Ascending aorta (tissue), 2 donors: ENCODE data around the gene BSPRY. TPM values are rescaled to one million over a fixed set of nuclear protein-coding genes. Genes with fewer than 3 reads are reported as not detected.

ENCODE experiments used
- DNase-seq, 2 donors: peaks; one replicate each; pipeline ENCODE4 v3.0.0-alpha.2; 2019; ENCODE audit warnings: low spot score in 2 of 2
- H3K27ac ChIP-seq, 2 donors: fragments of 200-600 bp; sonication (generic); one replicate each; pipeline ENCODE4 v1.5.1; 2016 to 2017; ENCODE audit warnings: mild to moderate bottlenecking in 1 of 2
- H3K27me3 ChIP-seq: fragments of 200-600 bp; sonication (generic); one replicate; pipeline ENCODE4 v1.5.1; 2017
- H3K36me3 ChIP-seq, 2 donors: fragments of 200-600 bp; sonication (generic); one replicate each; pipeline ENCODE4 v1.5.1; 2016
- H3K4me1 ChIP-seq, 2 donors: fragments of 200-600 bp; sonication (generic); one replicate each; pipeline ENCODE4 v1.5.1; 2016 to 2017; ENCODE audit warnings: mild to moderate bottlenecking in 1 of 2
- H3K4me3 ChIP-seq, 2 donors: fragments of 200-600 bp; sonication (generic); one replicate each; pipeline ENCODE4 v1.5.1; 2016 to 2017; ENCODE audit warnings: mild to moderate bottlenecking in 1 of 2
- H3K9me3 ChIP-seq, 2 donors: fragments of 200-600 bp; sonication (generic); one replicate each; pipeline ENCODE4 v1.5.1; 2016
- intact Hi-C: fragments of 100-400 bp; cut with DNase I; formaldehyde crosslinking; loops from one replicate; pipeline ENCODE4 v1.15.1; 2023
- total RNA-seq: library from RNA; depleted of rRNA; stranded (reverse); fragments of >200 nt; gene quantifications from one replicate; pipeline ENCODE4 v1.1.0, GENCODE V29; 2016
- TF ChIP-seq, protein P1 (sequence below), 3 experiments: fragments of 200-600 bp in 2 of 3; fragments of 450-650 bp in 1 of 3; sonication (generic) in 2 of 3; IDR thresholded peaks; one replicate each; pipeline ENCODE4 v1.5.1; 2016 to 2019; ENCODE audit warnings: antibody characterized with exemption in 3 of 3, mild to moderate bottlenecking in 1 of 3, moderate library complexity in 1 of 3

Gene BSPRY
- total RNA-seq, 1 donor from 2014 or later = not detected

DNA sequence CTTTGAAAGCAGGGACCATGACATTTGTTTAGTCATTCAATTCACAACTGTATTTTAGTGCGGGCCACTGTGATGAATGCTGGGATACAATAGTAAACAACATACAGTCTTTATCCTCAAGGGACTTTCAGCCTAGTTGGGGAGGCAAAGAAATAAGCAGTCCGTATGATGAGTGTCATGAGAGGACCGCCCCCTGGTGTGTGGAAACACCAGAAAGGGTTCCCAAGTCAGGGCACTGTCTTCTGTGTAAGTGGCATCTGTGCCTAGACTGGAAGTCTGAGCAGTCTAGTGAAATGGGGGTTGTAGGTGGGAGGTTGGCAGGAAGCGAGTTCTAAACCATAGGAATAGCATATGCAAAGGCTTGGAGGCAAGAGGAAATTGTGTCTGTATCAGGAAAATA lies 68.0 kb downstream of the BSPRY start:
- H3K27ac ChIP-seq = no peak overlapping the region
- intact Hi-C loops = no loop called here
- H3K4me1 ChIP-seq = no peaks in the 10 kb centered on the region
- no peaks in the 10 kb centered on the region for H3K36me3 ChIP-seq
- no peak overlapping the region for H3K4me3 ChIP-seq
- DNase-seq = no peak
- TF ChIP-seq, protein P1, sequence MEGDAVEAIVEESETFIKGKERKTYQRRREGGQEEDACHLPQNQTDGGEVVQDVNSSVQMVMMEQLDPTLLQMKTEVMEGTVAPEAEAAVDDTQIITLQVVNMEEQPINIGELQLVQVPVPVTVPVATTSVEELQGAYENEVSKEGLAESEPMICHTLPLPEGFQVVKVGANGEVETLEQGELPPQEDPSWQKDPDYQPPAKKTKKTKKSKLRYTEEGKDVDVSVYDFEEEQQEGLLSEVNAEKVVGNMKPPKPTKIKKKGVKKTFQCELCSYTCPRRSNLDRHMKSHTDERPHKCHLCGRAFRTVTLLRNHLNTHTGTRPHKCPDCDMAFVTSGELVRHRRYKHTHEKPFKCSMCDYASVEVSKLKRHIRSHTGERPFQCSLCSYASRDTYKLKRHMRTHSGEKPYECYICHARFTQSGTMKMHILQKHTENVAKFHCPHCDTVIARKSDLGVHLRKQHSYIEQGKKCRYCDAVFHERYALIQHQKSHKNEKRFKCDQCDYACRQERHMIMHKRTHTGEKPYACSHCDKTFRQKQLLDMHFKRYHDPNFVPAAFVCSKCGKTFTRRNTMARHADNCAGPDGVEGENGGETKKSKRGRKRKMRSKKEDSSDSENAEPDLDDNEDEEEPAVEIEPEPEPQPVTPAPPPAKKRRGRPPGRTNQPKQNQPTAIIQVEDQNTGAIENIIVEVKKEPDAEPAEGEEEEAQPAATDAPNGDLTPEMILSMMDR (IDR thresholded peaks at IDR 0.05) = no peak
- no peaks in the 10 kb centered on the region for H3K9me3 ChIP-seq
- H3K27me3 ChIP-seq = no peaks in the 10 kb centered on the region

Other genes starting within 250 kb of the BSPRY start
- 7.2 TPM for gene SLC31A2, start 198.5 kb upstream of the BSPRY start, total RNA-seq
- 24.4 TPM for gene FKBP15, start 128.3 kb upstream of the BSPRY start, total RNA-seq
- 3.7 TPM for gene SLC31A1, start 128.0 kb upstream of the BSPRY start, total RNA-seq
- gene CDC26, start 74.0 kb upstream of the BSPRY start, total RNA-seq = 1.2 TPM
- gene PRPF4, start 73.9 kb upstream of the BSPRY start, total RNA-seq = 5.4 TPM
- not detected for gene RNF183, start 46.2 kb upstream of the BSPRY start, total RNA-seq
- gene WDR31, start 9.3 kb upstream of the BSPRY start, total RNA-seq = 0.21 TPM
- gene HDHD3, start 27.4 kb downstream of the BSPRY start, total RNA-seq = 16.5 TPM
- gene ALAD, start 51.7 kb downstream of the BSPRY start, total RNA-seq = 71.4 TPM
- 17.5 TPM for gene POLE3, start 61.1 kb downstream of the BSPRY start, total RNA-seq
- gene C9orf43, start 61.2 kb downstream of the BSPRY start, total RNA-seq = not detected
- 125 TPM for gene RGS3, start 114.2 kb downstream of the BSPRY start, total RNA-seq